Smooth muscle cell of the pulmonary artery (primary cell): ENCODE results near the gene IRF7. TPM values are rescaled to one million over a fixed set of nuclear protein-coding genes. Genes with fewer than 3 reads are reported as not detected.

Experiments used
- total RNA-seq: library from RNA; depleted of rRNA; stranded (reverse); fragments of >200 nt; gene quantifications from 2 replicates; pipeline ENCODE4 v1.2.3, GENCODE V29; 2014

IRF7 gene
- 6.1 and 8.4 TPM in 2 replicates for total RNA-seq

GRCh38 chr11:615504-616319, at the start of gene IRF7:
Gene IRF7 (minus strand): TSS chr11:615950. CDS start chr11:615364, 586 bp downstream.

DNA sequence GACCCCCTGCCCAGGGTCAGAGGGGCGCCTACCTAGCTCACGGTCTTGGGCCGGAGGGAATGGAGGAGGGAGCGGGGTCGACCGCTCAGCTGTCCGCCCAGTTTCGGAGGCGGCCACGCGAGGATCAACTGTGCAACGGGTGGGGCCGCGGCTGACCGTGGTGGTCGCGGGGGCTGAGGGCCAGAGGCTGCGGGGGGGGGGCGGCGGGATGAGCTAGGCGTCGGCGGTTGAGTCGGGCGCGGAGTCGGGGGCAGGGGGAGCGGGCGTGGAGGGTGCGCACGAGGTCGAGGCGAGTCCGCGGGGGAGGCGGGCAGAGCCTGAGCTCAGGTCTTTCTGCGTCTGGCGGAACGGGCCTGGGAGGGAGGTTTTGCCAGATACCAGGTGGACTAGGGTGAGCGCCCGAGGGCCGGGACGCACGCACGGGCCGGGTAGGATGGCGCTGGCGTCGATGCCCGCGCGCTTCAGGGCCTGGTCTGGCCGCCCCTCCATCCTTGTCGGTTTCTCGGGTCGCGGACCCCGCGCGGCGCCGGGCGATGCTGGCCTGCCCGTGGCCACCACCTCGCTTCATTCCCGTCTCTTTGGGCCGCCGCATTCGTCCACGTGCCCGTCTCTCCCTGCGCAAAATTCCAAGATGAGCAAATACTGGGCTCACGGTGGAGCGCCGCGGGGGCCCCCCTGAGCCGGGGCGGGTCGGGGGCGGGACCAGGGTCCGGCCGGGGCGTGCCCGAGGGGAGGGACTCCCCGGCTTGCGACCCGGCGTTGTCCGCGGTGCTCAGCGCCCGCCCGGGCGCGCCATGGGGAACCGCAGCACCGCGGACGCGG, 21.0 kb upstream of the IRF7 start, which contains the start of gene DRD4:
Gene DRD4 (plus strand): TSS at position 759 of the 822 bp plus-strand sequence. CDS start 36 bp downstream, at position 795.

DNA sequence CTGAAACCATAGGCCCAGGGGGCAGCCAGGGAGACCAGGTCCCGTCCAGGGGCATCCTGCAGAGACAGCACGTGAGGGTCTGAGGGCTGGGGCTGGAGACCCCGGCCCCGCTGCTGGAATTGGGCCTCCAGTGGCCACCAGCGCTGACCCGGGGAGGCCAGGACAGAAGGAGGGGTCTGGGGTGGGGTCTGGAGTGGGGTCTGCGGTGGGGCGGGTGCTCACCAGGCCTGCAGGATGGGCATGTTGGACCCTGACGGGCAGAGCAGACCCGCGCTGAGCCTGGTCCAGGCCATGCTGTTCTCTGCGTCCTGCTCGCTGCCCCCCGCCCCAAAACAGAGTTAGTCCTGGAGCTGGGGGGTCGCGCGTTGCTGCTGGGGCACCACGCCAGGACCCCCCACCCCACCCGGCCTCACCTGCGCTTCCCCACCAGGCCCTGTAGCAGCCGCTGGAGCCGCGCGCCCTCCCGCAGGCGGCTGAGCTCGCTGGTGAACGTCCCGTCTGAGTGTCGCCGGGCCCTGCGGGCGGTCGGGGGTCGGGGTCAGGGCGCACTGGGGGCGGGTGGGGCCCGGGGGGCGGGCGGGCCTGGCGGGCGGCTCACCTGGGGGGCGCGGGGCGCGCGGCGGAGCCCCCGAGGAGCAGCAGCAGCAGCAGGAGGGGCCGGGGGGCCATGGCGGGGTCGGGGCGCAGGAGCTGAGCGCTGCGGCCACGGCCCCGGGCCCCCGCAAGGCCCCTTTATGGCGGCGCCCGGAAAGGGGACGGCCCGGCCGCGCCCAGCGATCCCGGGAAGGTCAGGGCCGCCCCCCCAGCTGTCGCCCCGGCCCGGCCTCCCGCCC, 10.9 kb upstream of the IRF7 start, which contains the start of gene SCT:
Gene SCT (minus strand): TSS at position 707 of the 833 bp plus-strand sequence. CDS start 38 bp downstream, at position 669.

GRCh38 chr11:624705-625635, 9.2 kb upstream of the IRF7 start, which contains the start of gene CDHR5:
Gene CDHR5 (minus strand): TSS chr11:624955. CDS start chr11:624902, 53 bp downstream.

DNA sequence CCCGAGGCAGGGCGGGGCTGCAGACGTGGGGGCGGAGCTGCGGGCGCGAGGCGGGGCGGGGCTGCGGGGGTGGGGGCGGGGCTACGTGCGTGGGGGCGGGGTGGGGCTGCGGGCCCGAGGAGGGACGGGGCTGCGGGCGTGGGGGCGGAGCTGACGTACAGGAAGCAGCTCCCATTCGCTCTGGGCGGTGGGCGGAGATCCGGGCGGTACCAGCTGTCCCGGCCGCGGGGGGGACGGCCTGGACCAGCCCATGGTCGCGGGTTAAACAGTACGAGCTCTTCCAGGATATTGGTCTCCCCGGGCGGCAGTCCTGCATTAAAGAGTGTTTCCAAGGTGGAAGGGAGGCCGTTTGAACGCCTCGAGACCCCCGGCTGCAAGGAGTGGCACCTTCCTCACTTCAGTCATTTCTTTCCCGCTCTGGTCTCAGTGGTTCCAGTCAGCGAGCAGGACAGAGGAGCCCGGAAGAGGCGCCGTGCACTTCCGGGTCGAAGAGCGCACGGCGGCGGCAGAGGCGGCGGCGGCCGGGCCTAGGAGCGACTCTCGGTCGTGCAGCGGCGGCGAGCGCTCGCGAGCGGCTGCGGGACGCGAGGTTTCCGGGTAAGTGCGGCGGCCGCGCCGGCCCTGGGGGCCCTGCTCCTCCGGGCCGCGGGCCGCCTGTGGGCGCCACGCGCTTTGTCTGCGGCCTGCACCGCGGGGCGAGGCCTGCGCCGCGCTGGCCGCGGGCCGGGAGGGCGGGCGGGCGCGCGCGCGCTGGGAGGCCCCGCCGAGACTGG, 39.6 kb downstream of the IRF7 start, which contains the start of gene PHRF1:
Gene PHRF1 (plus strand): TSS at position 475 of the 773 bp plus-strand sequence. CDS start 5,043 bp downstream, outside the sequence.

Other genes starting within 250 kb of the IRF7 start
- 2.2 and 11.6 TPM in 2 replicates for gene B4GALNT4, start 246.5 kb downstream of the IRF7 start, total RNA-seq
- gene PKP3, start 221.7 kb downstream of the IRF7 start, total RNA-seq, result 0.56 and 0.65 TPM in 2 replicates
- 11.1 and 14.8 TPM in 2 replicates for gene SIGIRR, start 201.0 kb downstream of the IRF7 start, total RNA-seq
- not detected in 2 replicates for gene ANO9, start 173.9 kb downstream of the IRF7 start, total RNA-seq
- 30.7 and 49.7 TPM in 2 replicates for gene PTDSS2, start 165.7 kb downstream of the IRF7 start, total RNA-seq
- 279 and 507 TPM in 2 replicates for gene RNH1, start 108.7 kb downstream of the IRF7 start, total RNA-seq
- gene HRAS, start 80.4 kb downstream of the IRF7 start, total RNA-seq, result 46.1 and 53.3 TPM in 2 replicates
- 0.52 and 1.1 TPM in 2 replicates for gene LRRC56, start 78.4 kb downstream of the IRF7 start, total RNA-seq
- gene LMNTD2, start 55.2 kb downstream of the IRF7 start, total RNA-seq, result 0.39 and 0.73 TPM in 2 replicates
- gene RASSF7, start 55.0 kb downstream of the IRF7 start, total RNA-seq, result 4.3 and 13.4 TPM in 2 replicates
- gene PHRF1, start 39.5 kb downstream of the IRF7 start, total RNA-seq, result 26.8 and 30.7 TPM in 2 replicates
- gene CDHR5, start 9.0 kb upstream of the IRF7 start, total RNA-seq, result not detected in 2 replicates
- gene SCT, start 11.2 kb upstream of the IRF7 start, total RNA-seq, result not detected in 2 replicates
- 0.07 and 0.23 TPM in 2 replicates for gene DRD4, start 21.3 kb upstream of the IRF7 start, total RNA-seq
- gene DEAF1, start 79.3 kb upstream of the IRF7 start, total RNA-seq, result 33.0 and 50.5 TPM in 2 replicates
- gene TMEM80, start 79.9 kb upstream of the IRF7 start, total RNA-seq, result 7.4 and 8.3 TPM in 2 replicates
- 22.9 and 44.8 TPM in 2 replicates for gene EPS8L2, start 90.3 kb upstream of the IRF7 start, total RNA-seq
- gene TALDO1, start 131.5 kb upstream of the IRF7 start, total RNA-seq, result 135 and 192 TPM in 2 replicates
- 26.1 and 44.4 TPM in 2 replicates for gene GATD1, start 161.5 kb upstream of the IRF7 start, total RNA-seq
- gene CEND1, start 174.1 kb upstream of the IRF7 start, total RNA-seq, result 0.20 and 0.56 TPM in 2 replicates
- gene SLC25A22, start 182.3 kb upstream of the IRF7 start, total RNA-seq, result 13.9 and 18.2 TPM in 2 replicates
- 7.7 and 13.0 TPM in 2 replicates for gene PIDD1, start 189.3 kb upstream of the IRF7 start, total RNA-seq
- gene RPLP2, start 194.0 kb upstream of the IRF7 start, total RNA-seq, result 207 and 271 TPM in 2 replicates
- 35.1 and 43.5 TPM in 2 replicates for gene PNPLA2, start 203.0 kb upstream of the IRF7 start, total RNA-seq
- gene CRACR2B, start 212.0 kb upstream of the IRF7 start, total RNA-seq, result 0.78 and 2.3 TPM in 2 replicates
- 1,084 and 1,441 TPM in 2 replicates for gene CD151, start 217.0 kb upstream of the IRF7 start, total RNA-seq
- gene POLR2L, start 226.6 kb upstream of the IRF7 start, total RNA-seq, result 271 and 287 TPM in 2 replicates
- 213 and 215 TPM in 2 replicates for gene TSPAN4, start 226.9 kb upstream of the IRF7 start, total RNA-seq